SK-N-MC (cell line): ENCODE data around the gene HYAL2.
A peak's percentile ranks its signal among the peaks of the same experiment; 100 is the strongest.

ENCODE experiments used
- DNase-seq: peaks from one replicate; pipeline ENCODE4 v3.0.0-alpha.2; 2011; ENCODE audit warnings: low read depth, low spot score
- H3K27ac ChIP-seq: fragments of 200-600 bp; sonication (generic); 2 replicates; pipeline ENCODE4 v1.5.1; 2016; ENCODE audit warnings: mixed run types
- H3K36me3 ChIP-seq: fragments of 200-600 bp; sonication (generic); 2 replicates; pipeline ENCODE4 v1.6.1; 2017; ENCODE audit warnings: antibody characterized with exemption, low read length, mixed read lengths; ENCODE audit not compliant: insufficient read depth
- H3K4me3 ChIP-seq: fragments of 200-600 bp; sonication (generic); 2 replicates; pipeline ENCODE4 v1.5.1; 2016
- H3K9ac ChIP-seq: fragments of 200-600 bp; sonication (generic); 2 replicates; pipeline ENCODE4 v1.8.0; 2017; ENCODE audit warnings: mixed run types, mixed read lengths; ENCODE audit not compliant: insufficient read length
- H3K9me3 ChIP-seq: fragments of 200-600 bp; sonication (generic); 2 replicates; pipeline ENCODE4 v1.6.1; 2017; ENCODE audit warnings: low read depth, mild to moderate bottlenecking, antibody characterized with exemption, low read length, moderate library complexity, mixed read lengths
- EZH2 ChIP-seq: fragments of 200-600 bp; sonication (generic); IDR thresholded peaks from one replicate; pipeline ENCODE4 v1.6.1; 2017; ENCODE audit warnings: antibody characterized with exemption
- FOXP2 ChIP-seq: optimal IDR thresholded peaks from 2 replicates; pipeline ENCODE3; 2011; ENCODE audit warnings: mild to moderate bottlenecking, moderate library complexity; ENCODE audit not compliant: insufficient read depth; ENCODE audit errors: extremely low read length, control extremely low read depth
- POLR2AphosphoS5 ChIP-seq: IDR thresholded peaks from 2 replicates; pipeline ENCODE4 v1.6.1; 2012; ENCODE audit warnings: mild to moderate bottlenecking, low read depth, low read length, borderline replicate concordance

Gene HYAL2

GRCh38 chr3:50299638-50299928, 23.0 kb downstream of the HYAL2 start:
- Histone ChIP-seq H3K4me3 (peak overlapping the region; percentile 82), H3K9me3 (no peaks in the 10 kb centered on the region), H3K9ac (peak overlapping the region; percentile 61), H3K27ac (no peak overlapping the region; the same call in 1 of the 2 replicates), H3K36me3 (no peaks in the 10 kb centered on the region)
- TF ChIP-seq FOXP2 = no peak
- DNase-seq = no peak

- H3K4me3 ChIP-seq = peak within 1 kb of the TSS; percentile 82
Measured at GRCh38 chr3:50298836-50299637, 23.5 kb downstream of the HYAL2 start, which contains the start of the genes HYAL3 and NAA80. HYAL3 (minus strand) TSS chr3:50299405; CDS start chr3:50295602, 3,803 bp downstream. NAA80 (minus strand) TSS chr3:50299405; CDS start chr3:50297463, 1,942 bp downstream.

GRCh38 chr3:50297896-50298725, 24.4 kb downstream of the HYAL2 start:
- TF ChIP-seq EZH2 (no peak), FOXP2 (no peak), POLR2AphosphoS5 (no peak)
- Histone ChIP-seq H3K36me3 (no peaks in the 10 kb centered on the region), H3K27ac (no peak overlapping the region), H3K9ac (no peak overlapping the region), H3K9me3 (no peaks in the 10 kb centered on the region), H3K4me3 (peak overlapping the region; percentile 82)
- DNase-seq = no peak

More at GRCh38 chr3:50298836-50299637, 23.5 kb downstream of the HYAL2 start, which contains the start of the genes HYAL3 and NAA80:
- peak; percentile 81 for TF ChIP-seq POLR2AphosphoS5
- TF ChIP-seq FOXP2 = no peak
- peak; percentile 88 for DNase-seq
- Histone ChIP-seq H3K27ac (no peak within 1 kb of the TSS; the same call in 1 of the 2 replicates), H3K9ac (peak within 1 kb of the TSS; percentile 72), H3K36me3 (no peaks in the 10 kb centered on the region), H3K9me3 (no peaks in the 10 kb centered on the region)

- Histone ChIP-seq H3K27ac (no peak overlapping the region), H3K4me3 (no peak overlapping the region), H3K9me3 (no peaks in the 10 kb centered on the region), H3K36me3 (no peaks in the 10 kb centered on the region), H3K9ac (no peak overlapping the region)
- TF ChIP-seq POLR2AphosphoS5 = no peak
- TF ChIP-seq FOXP2 = no peak
- no peak for TF ChIP-seq EZH2
- no peak for DNase-seq
Measured at GRCh38 chr3:50297384-50297775, 25.2 kb downstream of the HYAL2 start.

GRCh38 chr3:50296721-50297383, 25.7 kb downstream of the HYAL2 start:
- Histone ChIP-seq H3K27ac (no peak overlapping the region), H3K9ac (no peak overlapping the region), H3K36me3 (no peaks in the 10 kb centered on the region), H3K9me3 (no peaks in the 10 kb centered on the region), H3K4me3 (no peak overlapping the region)
- DNase-seq = no peak
- TF ChIP-seq FOXP2 (no peak), EZH2 (no peak), POLR2AphosphoS5 (no peak)

GRCh38 chr3:50295553-50296431, 26.8 kb downstream of the HYAL2 start:
- no peak for TF ChIP-seq POLR2AphosphoS5
- TF ChIP-seq EZH2 = no peak
- TF ChIP-seq FOXP2 = no peak
- H3K9ac ChIP-seq = no peak overlapping the region
- DNase-seq = no peak
- no peak overlapping the region for H3K4me3 ChIP-seq
- H3K36me3 ChIP-seq = no peaks in the 10 kb centered on the region
- no peak overlapping the region for H3K27ac ChIP-seq
- no peaks in the 10 kb centered on the region for H3K9me3 ChIP-seq

GRCh38 chr3:50294492-50295403, 27.8 kb downstream of the HYAL2 start:
- no peaks in the 10 kb centered on the region for H3K9me3 ChIP-seq
- H3K27ac ChIP-seq = no peak overlapping the region
- H3K36me3 ChIP-seq = peaks cover 1% of the 10 kb centered on the region; the same call in 1 of the 2 replicates
- DNase-seq = no peak
- TF ChIP-seq EZH2 = no peak
- no peak for TF ChIP-seq FOXP2
- no peak for TF ChIP-seq POLR2AphosphoS5
- H3K9ac ChIP-seq = no peak overlapping the region
- no peak overlapping the region for H3K4me3 ChIP-seq
